AG04449 (cell line): ENCODE results near the gene RNF126.

Source experiments
- CTCF ChIA-PET: fragments of 350-600 bp; formaldehyde crosslinking; extraction: SDS; loops from one replicate; lab custom pipeline; 2021; ENCODE audit warnings: antibody characterized with exemption; lab: Yijun Ruan, JAX
- POLR2A ChIA-PET: fragments of 400-600, 350-600 bp; formaldehyde crosslinking; extraction: SDS; loops from one replicate; lab custom pipeline; 2020; ENCODE audit warnings: antibody characterized with exemption, inconsistent platforms; lab: Yijun Ruan, JAX
- DNase-seq: peaks from one replicate; pipeline ENCODE4 v3.0.0-alpha.2; 2010; ENCODE audit warnings: low read depth, low spot score
- H3K4me3 ChIP-seq: 2 replicates; pipeline ENCODE4 v1.5.1; 2011; ENCODE audit warnings: low read depth, mild to moderate bottlenecking, control low read depth, low read length
- TF ChIP-seq, protein P1 (sequence below): IDR thresholded peaks from one replicate; pipeline ENCODE4 v1.5.1; 2011; ENCODE audit warnings: mild to moderate bottlenecking, moderate library complexity, low read length, control low read depth, inconsistent platforms; ENCODE audit not compliant: insufficient read depth; ENCODE audit errors: missing control alignments

RNF126 gene

GRCh38 chr19:658916-659839, 3.8 kb downstream of the RNF126 start:
- TF ChIP-seq, protein P1, sequence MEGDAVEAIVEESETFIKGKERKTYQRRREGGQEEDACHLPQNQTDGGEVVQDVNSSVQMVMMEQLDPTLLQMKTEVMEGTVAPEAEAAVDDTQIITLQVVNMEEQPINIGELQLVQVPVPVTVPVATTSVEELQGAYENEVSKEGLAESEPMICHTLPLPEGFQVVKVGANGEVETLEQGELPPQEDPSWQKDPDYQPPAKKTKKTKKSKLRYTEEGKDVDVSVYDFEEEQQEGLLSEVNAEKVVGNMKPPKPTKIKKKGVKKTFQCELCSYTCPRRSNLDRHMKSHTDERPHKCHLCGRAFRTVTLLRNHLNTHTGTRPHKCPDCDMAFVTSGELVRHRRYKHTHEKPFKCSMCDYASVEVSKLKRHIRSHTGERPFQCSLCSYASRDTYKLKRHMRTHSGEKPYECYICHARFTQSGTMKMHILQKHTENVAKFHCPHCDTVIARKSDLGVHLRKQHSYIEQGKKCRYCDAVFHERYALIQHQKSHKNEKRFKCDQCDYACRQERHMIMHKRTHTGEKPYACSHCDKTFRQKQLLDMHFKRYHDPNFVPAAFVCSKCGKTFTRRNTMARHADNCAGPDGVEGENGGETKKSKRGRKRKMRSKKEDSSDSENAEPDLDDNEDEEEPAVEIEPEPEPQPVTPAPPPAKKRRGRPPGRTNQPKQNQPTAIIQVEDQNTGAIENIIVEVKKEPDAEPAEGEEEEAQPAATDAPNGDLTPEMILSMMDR, result no peak
- H3K4me3 ChIP-seq, result no peak overlapping the region
- POLR2A ChIA-PET, result interaction anchor here (0.6 kb wide), 1 partner anchor 9 kb away, joined by 4 read pairs; no protein-coding TSS in a partner anchor
- CTCF ChIA-PET, result no interaction called here
- DNase-seq, result no peak

- ChIA-PET POLR2A (interaction anchor here (0.6 kb wide), 1 partner anchor 10 kb away, joined by 4 read pairs; no protein-coding TSS in a partner anchor), CTCF (no interaction called here)
- DNase-seq, result no peak
- TF ChIP-seq, protein P1, result no peak
- H3K4me3 ChIP-seq, result no peak overlapping the region
Observed at GRCh38 chr19:658059-658839, 4.8 kb downstream of the RNF126 start.

DNA sequence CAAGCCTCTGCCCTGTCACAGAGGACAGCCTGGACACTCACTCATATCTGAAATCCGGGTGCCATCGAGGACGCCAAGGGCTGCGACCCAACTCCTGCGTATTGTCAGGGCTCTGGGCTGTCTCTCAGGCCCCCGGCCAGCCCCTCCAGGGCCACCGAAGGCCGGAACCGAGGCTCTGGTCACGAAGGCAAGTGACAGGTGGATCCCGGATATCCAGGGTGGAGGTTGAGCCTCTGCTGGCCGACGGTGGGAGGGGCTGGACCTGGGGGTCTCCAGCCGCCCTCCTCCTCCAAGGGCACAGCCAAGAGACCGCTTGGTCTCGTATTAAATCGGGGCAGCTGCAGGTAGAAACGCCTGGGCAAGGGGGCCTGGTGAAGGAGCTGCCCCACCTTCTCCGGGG, 5.4 kb downstream of the RNF126 start:
- no peak for DNase-seq
- TF ChIP-seq, protein P1, result no peak
- POLR2A ChIA-PET, result no interaction called here
- no peak overlapping the region for H3K4me3 ChIP-seq
- CTCF ChIA-PET, result no interaction called here

DNA sequence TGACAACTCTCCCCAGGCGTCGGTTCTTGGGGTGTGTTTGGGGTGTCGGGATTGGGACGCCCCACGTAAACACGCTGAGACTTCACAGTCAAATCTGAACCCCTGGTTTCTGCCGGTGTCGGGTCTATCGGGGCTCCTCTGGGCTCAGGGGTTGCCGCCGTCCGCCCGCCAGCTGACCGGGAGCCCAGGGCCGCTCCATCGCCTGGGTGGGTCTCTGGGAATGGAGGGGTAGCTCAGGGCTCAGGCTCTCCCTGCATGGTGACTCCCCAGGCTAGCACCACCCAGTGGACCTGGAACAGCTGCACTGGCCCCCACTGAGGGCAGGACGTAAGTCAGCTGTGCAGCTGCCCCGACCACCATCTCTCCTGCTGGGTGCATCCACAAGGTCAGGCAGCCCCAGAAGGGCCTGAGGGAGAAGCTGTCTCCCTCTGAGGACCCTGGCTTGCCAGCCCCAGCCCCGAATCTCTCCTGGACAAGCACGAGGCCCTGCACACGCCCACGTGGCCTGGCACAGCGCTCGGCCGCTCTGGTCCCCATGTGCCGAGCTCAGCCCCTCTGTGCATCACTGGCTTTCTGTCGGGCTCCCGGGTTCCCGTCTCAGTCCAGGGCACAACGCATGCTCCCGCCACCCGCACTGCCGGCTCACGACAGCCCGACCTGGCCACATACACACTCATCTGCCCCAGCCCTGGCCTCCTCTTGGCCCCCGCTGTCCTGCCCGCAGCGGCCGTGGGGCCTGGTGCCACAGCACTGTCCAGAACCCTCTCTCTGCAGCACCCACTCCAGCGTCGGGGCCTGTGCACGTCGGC, 6.1 kb downstream of the RNF126 start:
- ChIA-PET CTCF (interaction anchor here (1.5 kb wide), 1 partner anchor 72 kb away, joined by 4 read pairs; no protein-coding TSS in a partner anchor), POLR2A (interaction anchor here (0.6 kb wide), 1 partner anchor 31 kb away, joined by 3 read pairs; no protein-coding TSS in a partner anchor)
- no peak overlapping the region for H3K4me3 ChIP-seq
- DNase-seq, result no peak
- TF ChIP-seq, protein P1, result no peak

- H3K4me3 ChIP-seq, result no peak overlapping the region
- ChIA-PET POLR2A (no interaction called here), CTCF (interaction anchor here (1.5 kb wide), 1 partner anchor 71 kb away, joined by 4 read pairs; no protein-coding TSS in a partner anchor)
- TF ChIP-seq, protein P1, result no peak
- DNase-seq, result no peak
Observed at GRCh38 chr19:655691-656090, 7.3 kb downstream of the RNF126 start.
